ENCODE measurements around the gene VWC2L. TPM values are rescaled to one million over a fixed set of nuclear protein-coding genes. Genes with fewer than 3 reads are reported as not detected.

Gene VWC2L
- total and polyA plus RNA-seq, 4 donors, result not detected

DNA sequence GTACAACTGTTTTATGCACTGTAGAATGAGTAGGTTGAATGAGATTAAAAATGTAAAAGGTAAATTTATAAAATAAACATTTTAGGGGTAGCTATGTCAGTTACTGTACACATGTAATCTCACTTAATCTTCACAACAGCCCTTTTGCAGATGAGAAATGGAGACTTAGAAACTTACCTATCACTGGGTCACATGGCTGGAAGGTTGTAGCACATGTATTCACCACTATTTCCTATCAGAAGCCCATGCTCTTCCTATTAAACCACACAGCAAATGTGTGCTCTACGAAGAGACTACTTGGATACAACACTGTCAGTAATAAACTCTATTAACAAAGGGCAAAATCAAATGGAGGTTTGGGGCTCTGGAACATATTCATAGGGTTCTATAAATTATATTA lies 60.5 kb downstream of the VWC2L start:
- Histone ChIP-seq H3K9ac (ENCODE audit: low read depth in 1 of 2, low read length in 2 of 2) (no peak overlapping the region), H3K27ac (ENCODE audit: low read depth in 1 of 2, low read length in 2 of 2) (no peak overlapping the region), H3K27me3 (ENCODE audit: control insufficient read depth in 4 of 4, insufficient read depth in 4 of 4, low read length in 3 of 4) (no peaks in the 10 kb centered on the region), H3K9me3 (ENCODE audit: control insufficient read depth in 4 of 4, low read length in 3 of 4) (no peaks in the 10 kb centered on the region), H3K36me3 (ENCODE audit: control insufficient read depth in 4 of 4, insufficient read depth in 3 of 4, low read depth in 1 of 4, low read length in 3 of 4) (no peaks in the 10 kb centered on the region), H3K4me3 (ENCODE audit: low read depth in 1 of 3, low read length in 3 of 3) (no peak overlapping the region), H3K4me1 (ENCODE audit: control insufficient read depth in 4 of 4, insufficient read depth in 4 of 4, low read length in 3 of 4) (no peaks in the 10 kb centered on the region)
- DNase-seq (ENCODE audit: low spot score), result no peak
- 77% methylated on average over 1 of the region's 1 CpG for WGBS
- no peak for TF ChIP-seq YY1 (IDR thresholded peaks at IDR 0.05)
- TF ChIP-seq NR2F2 (IDR thresholded peaks at IDR 0.05), result no peak
- TF ChIP-seq RXRA (IDR thresholded peaks at IDR 0.05), result no peak
- no peak for TF ChIP-seq JUND (IDR thresholded peaks at IDR 0.05)
- no peak for TF ChIP-seq GABPA (IDR thresholded peaks at IDR 0.05 in 1 of 2, conservative IDR thresholded peaks at IDR 0.05 in 1 of 2)
- TF ChIP-seq SP1 (IDR thresholded peaks at IDR 0.05), result no peak
- TF ChIP-seq EGR1 (IDR thresholded peaks at IDR 0.05; ENCODE audit: low read depth in 2 of 2), result no peak

DNA sequence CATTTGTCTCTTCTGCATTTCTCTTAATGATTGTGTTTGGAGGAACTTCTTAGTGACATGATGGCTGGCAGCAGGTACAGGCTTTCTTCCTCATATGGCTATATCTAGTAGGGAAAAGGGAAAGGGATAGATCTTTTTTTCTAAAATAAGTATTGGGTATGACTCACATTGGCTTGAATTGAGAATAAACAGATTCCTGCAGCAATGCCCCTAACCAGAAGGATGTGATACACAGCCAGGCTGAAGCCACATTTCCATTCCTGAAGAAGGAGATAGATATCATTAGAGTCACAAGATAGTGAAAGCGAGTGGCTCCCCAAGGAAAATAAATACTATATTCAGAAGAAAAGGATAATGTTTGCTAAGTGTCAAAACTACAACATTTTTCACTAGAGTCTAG lies 61.1 kb downstream of the VWC2L start:
- no peaks in the 10 kb centered on the region for H3K9me3 ChIP-seq (ENCODE audit: control insufficient read depth in 4 of 4, low read length in 3 of 4)
- H3K27me3 ChIP-seq (ENCODE audit: control insufficient read depth in 4 of 4, insufficient read depth in 4 of 4, low read length in 3 of 4), result no peaks in the 10 kb centered on the region
- DNase-seq (ENCODE audit: low spot score), result no peak
- H3K36me3 ChIP-seq (ENCODE audit: control insufficient read depth in 4 of 4, insufficient read depth in 3 of 4, low read depth in 1 of 4, low read length in 3 of 4), result no peaks in the 10 kb centered on the region
- no peak overlapping the region for H3K9ac ChIP-seq (ENCODE audit: low read depth in 1 of 2, low read length in 2 of 2)
- WGBS, result 87% methylated on average over 1 of the region's 1 CpG
- TF ChIP-seq, protein P1, sequence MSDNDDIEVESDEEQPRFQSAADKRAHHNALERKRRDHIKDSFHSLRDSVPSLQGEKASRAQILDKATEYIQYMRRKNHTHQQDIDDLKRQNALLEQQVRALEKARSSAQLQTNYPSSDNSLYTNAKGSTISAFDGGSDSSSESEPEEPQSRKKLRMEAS (IDR thresholded peaks at IDR 0.05), result no peak
- TF ChIP-seq RXRA (IDR thresholded peaks at IDR 0.05), result no peak
- no peak for TF ChIP-seq YY1 (IDR thresholded peaks at IDR 0.05)
- TF ChIP-seq EGR1 (IDR thresholded peaks at IDR 0.05; ENCODE audit: low read depth in 2 of 2), result no peak
- no peak for TF ChIP-seq HNF4G (IDR thresholded peaks at IDR 0.05)
- TF ChIP-seq FOXA2 (IDR thresholded peaks at IDR 0.05), result no peak
- TF ChIP-seq, protein P2, sequence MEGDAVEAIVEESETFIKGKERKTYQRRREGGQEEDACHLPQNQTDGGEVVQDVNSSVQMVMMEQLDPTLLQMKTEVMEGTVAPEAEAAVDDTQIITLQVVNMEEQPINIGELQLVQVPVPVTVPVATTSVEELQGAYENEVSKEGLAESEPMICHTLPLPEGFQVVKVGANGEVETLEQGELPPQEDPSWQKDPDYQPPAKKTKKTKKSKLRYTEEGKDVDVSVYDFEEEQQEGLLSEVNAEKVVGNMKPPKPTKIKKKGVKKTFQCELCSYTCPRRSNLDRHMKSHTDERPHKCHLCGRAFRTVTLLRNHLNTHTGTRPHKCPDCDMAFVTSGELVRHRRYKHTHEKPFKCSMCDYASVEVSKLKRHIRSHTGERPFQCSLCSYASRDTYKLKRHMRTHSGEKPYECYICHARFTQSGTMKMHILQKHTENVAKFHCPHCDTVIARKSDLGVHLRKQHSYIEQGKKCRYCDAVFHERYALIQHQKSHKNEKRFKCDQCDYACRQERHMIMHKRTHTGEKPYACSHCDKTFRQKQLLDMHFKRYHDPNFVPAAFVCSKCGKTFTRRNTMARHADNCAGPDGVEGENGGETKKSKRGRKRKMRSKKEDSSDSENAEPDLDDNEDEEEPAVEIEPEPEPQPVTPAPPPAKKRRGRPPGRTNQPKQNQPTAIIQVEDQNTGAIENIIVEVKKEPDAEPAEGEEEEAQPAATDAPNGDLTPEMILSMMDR (IDR thresholded peaks at IDR 0.05; ENCODE audit: low read depth, low read length, missing input control), result no peak
- TF ChIP-seq SP1 (IDR thresholded peaks at IDR 0.05), result no peak
- no peak for TF ChIP-seq RAD21 (IDR thresholded peaks at IDR 0.05)
- TF ChIP-seq GABPA (IDR thresholded peaks at IDR 0.05 in 1 of 2, conservative IDR thresholded peaks at IDR 0.05 in 1 of 2), result no peak
- TF ChIP-seq, protein P3, sequence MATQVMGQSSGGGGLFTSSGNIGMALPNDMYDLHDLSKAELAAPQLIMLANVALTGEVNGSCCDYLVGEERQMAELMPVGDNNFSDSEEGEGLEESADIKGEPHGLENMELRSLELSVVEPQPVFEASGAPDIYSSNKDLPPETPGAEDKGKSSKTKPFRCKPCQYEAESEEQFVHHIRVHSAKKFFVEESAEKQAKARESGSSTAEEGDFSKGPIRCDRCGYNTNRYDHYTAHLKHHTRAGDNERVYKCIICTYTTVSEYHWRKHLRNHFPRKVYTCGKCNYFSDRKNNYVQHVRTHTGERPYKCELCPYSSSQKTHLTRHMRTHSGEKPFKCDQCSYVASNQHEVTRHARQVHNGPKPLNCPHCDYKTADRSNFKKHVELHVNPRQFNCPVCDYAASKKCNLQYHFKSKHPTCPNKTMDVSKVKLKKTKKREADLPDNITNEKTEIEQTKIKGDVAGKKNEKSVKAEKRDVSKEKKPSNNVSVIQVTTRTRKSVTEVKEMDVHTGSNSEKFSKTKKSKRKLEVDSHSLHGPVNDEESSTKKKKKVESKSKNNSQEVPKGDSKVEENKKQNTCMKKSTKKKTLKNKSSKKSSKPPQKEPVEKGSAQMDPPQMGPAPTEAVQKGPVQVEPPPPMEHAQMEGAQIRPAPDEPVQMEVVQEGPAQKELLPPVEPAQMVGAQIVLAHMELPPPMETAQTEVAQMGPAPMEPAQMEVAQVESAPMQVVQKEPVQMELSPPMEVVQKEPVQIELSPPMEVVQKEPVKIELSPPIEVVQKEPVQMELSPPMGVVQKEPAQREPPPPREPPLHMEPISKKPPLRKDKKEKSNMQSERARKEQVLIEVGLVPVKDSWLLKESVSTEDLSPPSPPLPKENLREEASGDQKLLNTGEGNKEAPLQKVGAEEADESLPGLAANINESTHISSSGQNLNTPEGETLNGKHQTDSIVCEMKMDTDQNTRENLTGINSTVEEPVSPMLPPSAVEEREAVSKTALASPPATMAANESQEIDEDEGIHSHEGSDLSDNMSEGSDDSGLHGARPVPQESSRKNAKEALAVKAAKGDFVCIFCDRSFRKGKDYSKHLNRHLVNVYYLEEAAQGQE (IDR thresholded peaks at IDR 0.05), result no peak
- TF ChIP-seq, protein P4, sequence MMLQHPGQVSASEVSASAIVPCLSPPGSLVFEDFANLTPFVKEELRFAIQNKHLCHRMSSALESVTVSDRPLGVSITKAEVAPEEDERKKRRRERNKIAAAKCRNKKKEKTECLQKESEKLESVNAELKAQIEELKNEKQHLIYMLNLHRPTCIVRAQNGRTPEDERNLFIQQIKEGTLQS (IDR thresholded peaks at IDR 0.05), result no peak
- TF ChIP-seq TAF1 (conservative IDR thresholded peaks at IDR 0.05), result no peak
- TF ChIP-seq, protein P5, sequence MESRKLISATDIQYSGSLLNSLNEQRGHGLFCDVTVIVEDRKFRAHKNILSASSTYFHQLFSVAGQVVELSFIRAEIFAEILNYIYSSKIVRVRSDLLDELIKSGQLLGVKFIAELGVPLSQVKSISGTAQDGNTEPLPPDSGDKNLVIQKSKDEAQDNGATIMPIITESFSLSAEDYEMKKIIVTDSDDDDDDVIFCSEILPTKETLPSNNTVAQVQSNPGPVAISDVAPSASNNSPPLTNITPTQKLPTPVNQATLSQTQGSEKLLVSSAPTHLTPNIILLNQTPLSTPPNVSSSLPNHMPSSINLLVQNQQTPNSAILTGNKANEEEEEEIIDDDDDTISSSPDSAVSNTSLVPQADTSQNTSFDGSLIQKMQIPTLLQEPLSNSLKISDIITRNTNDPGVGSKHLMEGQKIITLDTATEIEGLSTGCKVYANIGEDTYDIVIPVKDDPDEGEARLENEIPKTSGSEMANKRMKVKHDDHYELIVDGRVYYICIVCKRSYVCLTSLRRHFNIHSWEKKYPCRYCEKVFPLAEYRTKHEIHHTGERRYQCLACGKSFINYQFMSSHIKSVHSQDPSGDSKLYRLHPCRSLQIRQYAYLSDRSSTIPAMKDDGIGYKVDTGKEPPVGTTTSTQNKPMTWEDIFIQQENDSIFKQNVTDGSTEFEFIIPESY (IDR thresholded peaks at IDR 0.05), result no peak
- no peak overlapping the region for H3K27ac ChIP-seq (ENCODE audit: low read depth in 1 of 2, low read length in 2 of 2)
- no peaks in the 10 kb centered on the region for H3K4me1 ChIP-seq (ENCODE audit: control insufficient read depth in 4 of 4, insufficient read depth in 4 of 4, low read length in 3 of 4)
- H3K4me3 ChIP-seq (ENCODE audit: low read depth in 1 of 3, low read length in 3 of 3), result no peak overlapping the region
